Psoas muscle (tissue), 8 donors: ENCODE measurements around the gene ZCCHC3. TPM values are rescaled to one million over a fixed set of nuclear protein-coding genes. Genes with fewer than 3 reads are reported as not detected.

Experiments
- ATAC-seq, 4 donors: fragments of 200-7000 bp; cut with Tn5 transposase; one replicate each; pipeline ENCODE4 v1.9.1; 2020; ENCODE audit warnings: moderate library complexity in 3 of 4, mild to moderate bottlenecking in 2 of 4
- DNase-seq, 2 donors: peaks; one replicate each; pipeline ENCODE4 v3.0.0-alpha.2; 2020
- H3K27ac ChIP-seq: fragments of 200-600 bp; one replicate; pipeline ENCODE4 v1.8.0; 2022
- H3K27me3 ChIP-seq, 3 donors: fragments of 200-600 bp in 1 of 3; one replicate each; pipeline versions ENCODE4 v1.6.1 to v1.8.0; 2013 to 2022; ENCODE audit warnings: low read length in 2 of 3, mild to moderate bottlenecking in 2 of 3, moderate library complexity in 1 of 3; ENCODE audit not compliant: insufficient read depth in 3 of 3
- H3K36me3 ChIP-seq, 2 donors: fragments of 200-600 bp in 1 of 2; one replicate each; pipeline versions ENCODE4 v1.6.1 to v1.8.0; 2013 to 2022; ENCODE audit warnings: low read depth in 1 of 2, mild to moderate bottlenecking in 1 of 2, moderate library complexity in 1 of 2; ENCODE audit not compliant: insufficient read depth in 1 of 2
- H3K4me1 ChIP-seq: fragments of 200-600 bp; one replicate; pipeline ENCODE4 v1.8.0; 2022
- H3K4me3 ChIP-seq: fragments of 200-600 bp; one replicate; pipeline ENCODE4 v1.8.0; 2022; ENCODE audit warnings: mild to moderate bottlenecking
- H3K9me3 ChIP-seq: fragments of 200-600 bp; one replicate; pipeline ENCODE4 v1.8.0; 2022
- WGBS, 3 donors: extraction: QIAGEN DNeasy Blood & Tissue Kit; methylation state at CpG; one replicate each; pipeline versions ENCODE4 v1.1.6 to v1.1.7; 2013; 5-methylcytosine and 5-hydroxymethylcytosine counted together
- intact Hi-C, 2 donors: fragments of 100-400 bp; cut with DNase I; formaldehyde crosslinking; loops; one replicate each; pipeline versions ENCODE4 v1.11.0 to v1.14.2; 2022
- polyA plus RNA-seq, 3 donors: library from polyadenylated mRNA; stranded (reverse); fragments of 200-250 nt; gene quantifications; one replicate each; pipeline ENCODE4 v1.2.3, GENCODE V29; 2013
- total RNA-seq, 4 donors: library from RNA; stranded (reverse); fragmentation: NEBNext Ultra II Directional in 2 of 4; extraction: Animal tissue kit (Norgen Biotek cat#: 25700) in 2 of 4; gene quantifications; one replicate each; pipeline versions ENCODE4 v1.2.1 to v1.2.4, GENCODE V29; 2021 to 2023
- TF ChIP-seq, protein P1 (sequence below): fragments of 200-600 bp; IDR thresholded peaks from one replicate; pipeline ENCODE4 v1.8.0; 2022; ENCODE audit warnings: antibody characterized with exemption
- donor health status: healthy with polysubstance abuse.
- donor health status: DM: no; HTN: no; CAD: no; lungs with moderate emphysema.
- donor health status: Bipolar disorder and iron deficiency.
- donor health status: healthy.
- donor health status: DM: yes; HTN: yes; CAD: no.
- donor health status: DM: no; HTN: no; CAD: no.
- donor health status: DM: no; HTN: no; CAD: no.
- donor health status: DM: yes; HTN: yes; CAD: no.

ZCCHC3 gene
- total and polyA plus RNA-seq, 7 donors = 6.8 to 10.2 (median 9.3) TPM

DNA sequence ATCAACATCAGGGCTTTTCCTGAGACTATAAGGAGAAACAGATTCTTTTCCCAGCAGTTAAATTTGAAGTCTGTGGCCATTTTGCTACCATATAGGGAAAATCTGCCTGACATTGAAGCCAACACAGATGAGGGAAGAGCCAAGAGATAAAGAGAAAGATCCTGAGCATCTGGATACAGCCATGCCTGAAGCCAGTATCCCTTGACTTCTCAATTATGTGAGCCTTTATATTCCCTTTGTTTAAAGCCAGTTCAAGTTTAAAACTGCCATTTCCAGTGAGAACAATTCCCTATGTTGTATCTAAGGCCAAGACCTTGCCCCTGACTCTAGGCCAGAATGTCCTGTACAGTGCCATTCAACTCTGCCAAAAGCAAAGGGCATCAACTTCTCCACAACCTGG, 45.7 kb downstream of the ZCCHC3 start:
- H3K9me3 ChIP-seq = no peaks in the 10 kb centered on the region
- ATAC-seq = no peak
- no peak overlapping the region for H3K27ac ChIP-seq
- TF ChIP-seq, protein P1, sequence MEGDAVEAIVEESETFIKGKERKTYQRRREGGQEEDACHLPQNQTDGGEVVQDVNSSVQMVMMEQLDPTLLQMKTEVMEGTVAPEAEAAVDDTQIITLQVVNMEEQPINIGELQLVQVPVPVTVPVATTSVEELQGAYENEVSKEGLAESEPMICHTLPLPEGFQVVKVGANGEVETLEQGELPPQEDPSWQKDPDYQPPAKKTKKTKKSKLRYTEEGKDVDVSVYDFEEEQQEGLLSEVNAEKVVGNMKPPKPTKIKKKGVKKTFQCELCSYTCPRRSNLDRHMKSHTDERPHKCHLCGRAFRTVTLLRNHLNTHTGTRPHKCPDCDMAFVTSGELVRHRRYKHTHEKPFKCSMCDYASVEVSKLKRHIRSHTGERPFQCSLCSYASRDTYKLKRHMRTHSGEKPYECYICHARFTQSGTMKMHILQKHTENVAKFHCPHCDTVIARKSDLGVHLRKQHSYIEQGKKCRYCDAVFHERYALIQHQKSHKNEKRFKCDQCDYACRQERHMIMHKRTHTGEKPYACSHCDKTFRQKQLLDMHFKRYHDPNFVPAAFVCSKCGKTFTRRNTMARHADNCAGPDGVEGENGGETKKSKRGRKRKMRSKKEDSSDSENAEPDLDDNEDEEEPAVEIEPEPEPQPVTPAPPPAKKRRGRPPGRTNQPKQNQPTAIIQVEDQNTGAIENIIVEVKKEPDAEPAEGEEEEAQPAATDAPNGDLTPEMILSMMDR = no peak
- intact Hi-C loops = no loop called here
- no peaks in the 10 kb centered on the region for H3K4me1 ChIP-seq
- no peak for DNase-seq
- H3K36me3 ChIP-seq = no peaks in the 10 kb centered on the region
- no peaks in the 10 kb centered on the region for H3K27me3 ChIP-seq
- no peak overlapping the region for H3K4me3 ChIP-seq

DNA sequence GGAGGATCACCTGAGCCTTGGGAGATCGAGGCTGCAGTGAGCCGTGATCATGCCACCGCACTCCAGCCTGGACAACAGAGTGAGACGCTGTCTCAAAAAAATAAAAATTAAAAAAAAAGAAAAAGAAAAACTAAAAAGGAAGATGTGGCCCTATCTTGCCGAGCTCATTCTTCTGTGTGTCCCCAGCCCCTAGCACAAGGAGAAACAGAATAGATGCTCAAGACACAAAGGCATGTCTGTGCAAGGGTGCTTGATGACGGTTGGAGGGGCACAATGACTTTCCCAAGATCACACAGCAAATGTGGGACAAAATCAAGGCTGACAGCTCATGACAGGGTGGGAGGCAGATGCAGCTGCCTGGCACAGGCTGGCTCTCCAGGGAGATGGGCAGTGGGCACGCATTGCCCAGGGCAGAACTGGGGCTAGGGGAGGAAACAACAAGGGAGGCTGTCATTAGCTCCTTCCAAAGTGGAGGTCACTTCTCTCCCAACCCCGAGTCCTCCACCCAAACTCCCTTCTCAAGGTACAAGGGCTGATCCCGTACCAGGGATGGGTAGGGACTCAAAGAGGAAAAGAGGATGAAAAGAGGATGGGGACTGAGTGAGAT, 48.8 kb downstream of the ZCCHC3 start:
- Histone ChIP-seq H3K27me3 (peaks cover 0 to 2% (median 0%) of the 10 kb centered on the region in 3 donors), H3K27ac (peak overlapping the region; percentile 71), H3K36me3 (no peaks in the 10 kb centered on the region), H3K9me3 (no peaks in the 10 kb centered on the region), H3K4me1 (no peaks in the 10 kb centered on the region), H3K4me3 (peak overlapping the region; percentile 83)
- ATAC-seq = no peak
- 71 to 79% (median 73%) methylated on average over 9 of the region's 9 CpGs for WGBS, 3 donors
- no peak for DNase-seq
- intact Hi-C loops = no loop called here
- TF ChIP-seq, protein P1 = no peak

DNA sequence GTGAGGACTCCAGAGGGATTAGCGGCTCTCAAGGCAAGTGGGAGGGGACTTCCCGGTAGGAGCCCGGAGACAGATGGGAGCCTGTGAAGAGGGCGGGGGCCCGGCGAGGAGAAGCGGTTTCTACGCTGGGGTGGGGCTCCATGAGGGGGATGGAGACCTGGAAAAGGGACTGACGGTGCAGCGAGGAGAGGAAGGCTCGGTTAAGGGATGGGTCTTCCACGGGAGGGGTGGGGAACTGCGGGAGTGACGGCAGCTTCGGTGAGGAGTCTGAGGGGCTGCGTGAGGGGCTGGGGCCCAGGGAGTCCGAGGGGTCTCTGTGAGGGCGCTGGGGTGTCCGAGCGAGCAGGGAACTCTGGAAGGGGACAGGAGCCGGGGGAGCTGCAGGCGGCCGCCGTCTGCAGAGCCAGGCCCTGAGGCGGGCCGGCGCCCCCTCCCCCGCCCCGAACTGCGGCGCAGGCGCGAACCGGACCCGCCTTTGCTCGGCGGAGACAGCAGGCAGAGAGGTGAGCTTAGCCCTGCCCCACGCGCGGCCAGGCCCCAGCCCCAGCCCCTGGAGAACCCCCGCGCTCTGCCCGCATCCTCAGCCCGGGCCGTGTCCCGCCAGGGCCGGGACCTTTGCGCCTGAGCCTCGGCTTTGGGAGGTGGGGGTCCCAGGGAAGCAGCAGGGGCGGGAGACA, 49.4 kb downstream of the ZCCHC3 start, which contains the start of gene NRSN2:
Gene NRSN2 (plus strand): TSS at position 472 of the 677 bp plus-strand sequence. CDS start 2,533 bp downstream, outside the sequence.
- intact Hi-C loops = no loop called here
- WGBS, 3 donors = 7 to 13% (median 9%) methylated on average over 28 to 50 of the region's 50 CpGs

DNA sequence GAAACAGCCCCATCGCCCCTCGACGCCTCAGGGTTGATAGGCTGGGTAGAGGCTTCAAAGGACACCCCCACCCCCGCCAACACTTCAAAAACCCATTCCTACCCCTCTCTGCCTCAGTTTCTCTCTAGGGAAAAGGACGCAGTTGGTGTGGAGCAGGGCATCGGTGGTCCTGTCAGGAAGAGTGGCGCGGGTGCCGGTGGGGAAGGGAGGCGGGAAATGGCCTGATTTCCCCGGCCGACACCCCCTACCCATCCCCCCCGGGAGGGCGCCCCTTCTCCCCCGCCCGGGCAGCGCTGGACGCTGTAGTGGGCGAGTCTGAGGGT, 49.9 kb downstream of the ZCCHC3 start:
- 1% methylated on average over 16 to 19 of the region's 19 CpGs for WGBS, 3 donors
- no peaks in the 10 kb centered on the region for H3K4me1 ChIP-seq
- no peaks in the 10 kb centered on the region for H3K9me3 ChIP-seq
- peaks cover 0 to 2% (median 0%) of the 10 kb centered on the region in 3 donors for H3K27me3 ChIP-seq
- ATAC-seq (no peak), DNase-seq (no peak)
- peak overlapping the region; percentile 71 for H3K27ac ChIP-seq
- TF ChIP-seq, protein P1 = no peak
- peak overlapping the region; percentile 83 for H3K4me3 ChIP-seq
- no peaks in the 10 kb centered on the region for H3K36me3 ChIP-seq
- intact Hi-C loops = no loop called here

More for the DNA sequence above, 49.4 kb downstream of the ZCCHC3 start, which contains the start of gene NRSN2:
- peak within 1 kb of the TSS; percentile 71 for H3K27ac ChIP-seq
- no peaks in the 10 kb centered on the region for H3K36me3 ChIP-seq
- peaks cover 0 to 2% (median 0%) of the 10 kb centered on the region in 3 donors for H3K27me3 ChIP-seq
- ATAC-seq (peak; percentile 55 to 70 (median 62)), DNase-seq (peak; percentile 57 to 67)
- no peaks in the 10 kb centered on the region for H3K4me1 ChIP-seq
- peak within 1 kb of the TSS; percentile 83 for H3K4me3 ChIP-seq
- TF ChIP-seq, protein P1 = no peak
- no peaks in the 10 kb centered on the region for H3K9me3 ChIP-seq
